ENCODE results near the gene PRAMEF10. TPM values are rescaled to one million over a fixed set of nuclear protein-coding genes. Genes with fewer than 3 reads are reported as not detected.
"Not testable (repeated sequence)": the region's sequence is repeated elsewhere in the genome, so short reads cannot be mapped to it uniquely, and the experiment has no call there.

Gene PRAMEF10, protein sequence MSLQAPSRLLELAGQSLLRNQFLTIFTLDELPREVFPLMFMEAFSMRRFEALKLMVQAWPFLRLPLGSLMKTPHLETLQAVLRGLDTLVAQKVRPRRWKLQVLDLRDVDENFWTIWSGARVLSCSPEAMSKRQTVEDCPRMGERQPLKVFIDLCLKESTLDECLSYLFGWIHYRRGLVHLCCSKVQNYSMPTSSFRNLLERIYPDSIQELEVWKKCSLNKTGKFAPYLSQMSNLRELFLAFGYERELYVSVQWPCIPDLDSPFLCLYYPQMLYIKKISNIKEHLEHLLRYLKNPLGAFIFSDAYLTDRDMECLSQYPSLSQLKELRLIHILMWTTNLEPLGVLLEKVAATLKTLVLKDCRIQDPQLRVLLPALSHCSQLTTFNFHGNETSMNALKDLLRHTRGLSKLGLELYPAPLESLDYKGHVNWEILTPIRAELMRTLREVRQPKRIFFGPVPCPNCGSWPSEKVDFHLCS
- polyA plus RNA-seq (2013, experiment 1 of 2; ENCODE audit: insufficient read length): not detected
- polyA plus RNA-seq (2013, experiment 2 of 2; ENCODE audit: insufficient read length): not detected

DNA sequence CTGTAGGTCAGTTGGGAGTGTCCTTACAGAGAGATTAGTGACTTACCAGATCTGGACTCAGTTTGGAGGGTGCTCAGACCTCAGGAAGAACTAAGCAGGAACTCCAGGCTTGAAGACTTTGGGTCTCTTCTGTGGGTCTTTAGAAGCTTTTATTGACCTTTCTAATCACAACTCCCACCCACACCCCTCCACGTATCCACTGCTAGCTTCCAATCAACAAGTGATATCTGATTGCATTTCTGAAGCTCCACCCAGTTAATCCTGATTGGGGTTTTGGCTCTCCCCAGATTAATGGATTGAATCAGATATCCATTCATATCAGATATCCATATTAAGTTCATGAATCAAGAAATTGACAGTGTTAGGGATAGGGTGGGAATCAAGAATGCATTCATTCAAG is at the start of gene PRAMEF10:
TSS of gene PRAMEF10 (minus strand) at position 101 of the 400 bp plus-strand sequence. CDS start 2,423 bp downstream, outside the sequence.
- DNase-seq: not testable (repeated sequence)

DNA sequence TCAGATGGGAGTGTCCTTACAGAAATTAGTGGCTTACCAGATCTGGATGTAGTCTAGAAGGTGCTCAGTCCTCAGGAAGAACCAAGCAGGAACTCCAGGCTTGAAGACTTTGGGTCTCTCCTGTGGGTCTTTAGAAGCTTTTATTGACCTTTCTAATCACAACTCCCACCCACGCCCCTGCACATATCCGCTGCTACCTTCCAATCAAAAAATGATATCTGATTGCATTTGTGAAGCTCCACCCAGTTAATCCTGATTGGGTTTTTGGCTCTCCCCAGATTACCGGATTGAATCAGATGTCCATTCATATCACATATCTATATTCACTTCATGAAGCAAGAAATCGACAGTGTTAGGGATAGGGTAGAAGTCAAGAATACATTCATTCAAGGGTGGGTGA is 49.4 kb upstream of the PRAMEF10 start, which contains the start of gene PRAMEF6:
TSS of gene PRAMEF6 (minus strand) at position 101 of the 400 bp plus-strand sequence. CDS start 5,062 bp downstream, outside the sequence.
- not testable (repeated sequence) for DNase-seq

DNA sequence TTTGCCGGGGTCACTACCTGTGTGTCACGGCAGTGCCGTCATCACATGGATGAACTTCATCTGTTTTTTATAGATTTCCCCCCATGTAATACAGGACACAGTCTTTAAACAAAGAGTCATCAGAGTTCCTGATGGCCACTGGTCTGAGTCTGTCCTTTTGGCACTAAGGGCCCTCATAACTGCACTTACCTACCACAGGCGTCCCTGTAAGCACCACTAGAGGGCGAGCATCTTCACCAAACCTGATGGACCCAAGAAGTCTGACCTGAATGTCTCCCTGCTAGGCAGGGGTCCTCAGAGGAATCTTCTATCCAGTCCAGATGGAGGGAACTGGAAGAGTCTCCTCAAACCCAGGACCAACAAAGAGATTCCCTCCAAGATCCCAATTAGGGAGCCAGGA is 26.3 kb upstream of the PRAMEF10 start:
- not testable (repeated sequence) for DNase-seq

DNA sequence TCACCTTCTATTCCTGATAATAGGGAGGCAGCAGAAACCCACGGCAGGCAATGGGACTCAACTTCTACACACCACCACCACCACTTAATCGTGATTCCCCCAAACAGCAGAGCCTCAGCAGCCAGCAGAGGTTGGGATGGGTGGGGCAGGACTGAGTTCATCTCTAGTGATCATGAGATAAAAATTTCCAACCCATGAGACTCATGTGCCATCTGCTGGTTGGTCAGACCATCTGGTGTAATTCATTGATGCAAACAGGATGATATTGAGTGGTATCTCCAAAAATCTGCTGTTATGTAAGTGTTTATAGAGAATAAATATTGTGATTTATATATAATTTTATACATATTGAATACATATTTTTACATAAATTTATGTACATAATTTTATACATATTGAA is 23.7 kb upstream of the PRAMEF10 start:
- DNase-seq: not testable (repeated sequence)

DNA sequence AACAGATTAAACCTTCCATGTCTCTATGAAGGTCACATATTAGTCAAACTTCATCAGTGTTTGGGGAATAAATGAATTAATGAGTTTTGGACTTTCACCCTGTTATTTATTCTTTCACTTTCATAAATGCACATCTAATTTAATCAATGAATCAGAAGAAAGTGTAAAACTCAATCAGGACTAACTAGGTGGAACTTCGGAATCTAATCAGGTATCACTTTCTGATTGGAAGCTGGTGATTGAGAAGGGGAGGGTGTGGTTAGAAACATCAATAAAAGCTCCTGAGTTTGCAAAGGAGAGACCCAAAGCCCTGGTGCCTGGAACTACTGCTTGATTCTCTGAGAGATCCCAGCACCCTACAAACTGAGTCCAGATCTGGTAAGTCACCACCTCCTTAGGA is 18.2 kb upstream of the PRAMEF10 start, which contains the start of gene PRAMEF7:
TSS of gene PRAMEF7 (plus strand) at position 301 of the 400 bp plus-strand sequence. CDS start 1,083 bp downstream, outside the sequence.
- DNase-seq: not testable (repeated sequence)

DNA sequence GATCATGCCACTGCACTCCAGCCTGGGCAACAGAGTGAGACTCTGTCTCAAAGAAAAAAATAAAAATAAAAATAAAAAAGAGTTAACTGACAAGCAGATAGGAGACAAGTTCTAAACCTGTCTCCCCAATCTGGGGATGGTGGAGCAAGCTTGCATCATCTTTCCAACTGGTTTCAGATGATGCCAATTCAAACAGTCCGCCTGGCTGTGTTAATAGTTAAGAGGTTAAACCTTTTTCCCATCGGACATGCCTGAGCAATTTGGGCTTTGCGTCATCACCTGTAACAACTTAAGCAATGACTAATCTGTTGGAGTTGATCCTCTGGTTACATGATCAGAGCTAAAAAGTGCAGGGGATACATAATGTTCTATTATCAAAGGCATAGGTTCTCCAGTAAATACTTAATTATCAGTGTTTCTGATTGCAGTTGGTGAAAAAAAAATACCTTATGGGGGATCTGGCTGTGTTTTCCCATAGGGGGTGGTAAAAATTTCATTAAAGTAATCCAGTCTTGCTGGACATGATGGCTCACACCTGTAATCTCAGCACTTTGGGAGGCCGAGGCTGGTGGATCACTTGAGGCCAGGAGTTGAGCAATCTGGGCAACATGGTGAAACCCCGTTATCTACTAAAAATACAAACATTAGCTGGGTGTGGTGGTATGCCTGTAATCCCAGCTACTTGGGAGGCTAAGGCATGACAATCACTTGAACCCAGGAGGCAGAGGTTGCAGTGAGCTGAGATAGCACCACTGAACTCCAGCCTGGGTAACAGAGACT is 5.9 kb upstream of the PRAMEF10 start:
- DNase-seq: not testable (repeated sequence)

DNA sequence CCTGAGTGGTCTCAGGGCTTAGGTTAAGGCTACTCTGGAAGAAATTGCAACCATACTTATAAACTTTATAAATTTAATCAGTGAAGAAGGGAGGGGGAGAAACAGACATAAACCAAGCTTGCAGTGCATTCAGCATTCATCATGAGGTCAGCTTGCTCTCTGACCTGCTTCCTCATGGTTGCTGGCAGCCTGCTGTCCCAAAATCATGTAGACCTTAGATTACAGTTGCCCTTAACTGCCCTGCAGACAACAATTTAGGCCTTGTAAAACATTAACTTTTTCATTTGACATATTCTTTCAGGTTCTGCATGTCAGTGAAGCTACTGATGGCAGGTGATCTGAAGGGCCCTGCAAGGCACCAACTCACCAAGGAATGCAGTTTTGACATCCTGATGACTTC is 1.1 kb upstream of the PRAMEF10 start:
- not testable (repeated sequence) for DNase-seq

DNA sequence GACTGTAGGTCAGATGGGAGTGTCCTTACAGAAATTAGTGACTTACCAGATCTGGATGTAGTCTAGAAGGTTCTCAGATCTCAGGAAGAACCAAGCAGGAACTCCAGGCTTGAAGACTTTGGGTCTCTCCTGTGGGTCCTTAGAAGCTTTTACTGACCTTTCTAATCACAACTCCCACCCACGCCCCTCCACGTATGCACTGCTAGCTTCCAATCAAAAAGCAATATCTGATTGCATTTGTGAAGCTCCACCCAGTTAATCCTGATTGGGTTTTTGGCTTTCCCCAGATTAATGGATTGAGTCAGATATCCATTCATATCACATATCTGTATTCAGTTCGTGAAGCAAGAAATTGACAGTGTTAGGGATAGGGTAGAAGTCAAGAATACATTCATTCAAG is 12.0 kb downstream of the PRAMEF10 start, which contains the start of gene PRAMEF4:
TSS of gene PRAMEF4 (minus strand) at position 101 of the 400 bp plus-strand sequence. CDS start 2,807 bp downstream, outside the sequence.
- not testable (repeated sequence) for DNase-seq

DNA sequence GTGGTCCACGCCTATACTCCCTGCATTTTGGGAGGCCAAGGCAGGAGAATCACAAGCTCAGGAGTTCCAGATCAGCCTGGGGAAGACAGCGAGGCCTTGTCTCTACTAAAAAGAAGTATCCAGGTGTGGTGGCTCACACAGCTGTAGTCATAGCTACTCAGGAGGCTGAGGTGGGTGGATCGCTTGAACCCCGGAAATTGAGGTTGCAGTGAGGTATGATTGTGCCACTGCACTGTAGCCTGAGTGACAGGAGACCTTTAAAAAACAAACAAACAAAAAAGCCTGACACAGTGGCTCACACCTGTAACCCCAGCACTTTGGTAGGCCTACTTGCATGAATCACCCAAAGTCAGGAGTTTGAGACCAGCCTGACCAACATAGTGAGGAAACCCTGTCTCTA is 19.6 kb downstream of the PRAMEF10 start:
- DNase-seq: not testable (repeated sequence)

DNA sequence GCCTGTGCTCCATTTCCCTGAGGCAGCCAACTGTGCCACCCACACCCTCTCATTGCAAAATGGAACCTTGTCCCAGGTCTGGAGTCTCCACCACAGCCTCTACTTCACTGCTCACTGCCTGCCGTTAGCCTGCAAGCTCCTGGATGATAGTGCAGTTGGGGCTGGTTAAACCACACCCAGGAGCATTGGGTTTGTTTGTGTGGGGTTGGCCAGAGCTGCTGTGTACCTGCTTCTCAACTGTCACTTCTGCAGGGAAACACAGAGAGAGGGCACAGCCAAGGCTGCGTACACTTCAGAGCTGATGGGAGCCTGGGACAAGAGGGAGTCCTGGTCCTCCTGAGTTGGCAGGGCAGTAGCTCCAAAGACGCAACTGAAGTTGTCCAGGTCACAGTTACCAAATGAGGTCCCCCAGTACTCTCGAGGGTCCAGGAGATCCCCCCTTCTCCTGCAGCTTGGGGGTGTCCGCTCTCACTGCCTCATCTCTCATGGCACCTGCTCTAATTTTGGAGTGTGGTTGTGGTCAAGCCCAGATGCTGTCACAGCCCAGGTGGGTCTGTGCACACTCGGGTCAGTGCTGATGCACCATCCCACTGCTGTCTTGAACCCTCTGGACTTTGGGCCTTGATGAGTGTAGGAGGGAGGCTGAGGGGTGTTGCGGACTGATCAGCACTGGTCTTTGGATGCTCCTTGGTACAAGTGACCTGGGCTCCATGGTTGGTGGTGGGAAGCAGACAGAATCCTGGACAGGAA is 34.8 kb downstream of the PRAMEF10 start:
- not testable (repeated sequence) for DNase-seq

DNA sequence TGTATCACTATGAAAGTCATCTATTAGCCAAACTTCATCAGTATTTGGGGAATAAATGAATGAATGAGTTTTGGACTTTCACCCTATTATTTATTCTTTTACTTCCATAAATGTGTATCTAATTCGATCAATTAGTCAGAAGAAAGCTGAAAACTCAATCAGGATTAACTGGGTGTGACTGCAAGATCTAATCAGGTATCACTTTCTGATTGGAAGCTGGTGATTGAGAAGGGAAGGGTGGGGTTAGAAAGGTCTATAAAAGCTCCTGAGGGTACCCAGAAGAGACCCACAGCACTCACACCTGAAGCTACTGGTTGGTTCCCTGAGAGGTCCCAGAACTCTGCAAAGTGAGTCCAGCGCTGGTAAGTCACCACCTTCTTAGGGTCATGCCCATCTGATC is 41.3 kb downstream of the PRAMEF10 start, which contains the start of gene PRAMEF2:
TSS of gene PRAMEF2 (plus strand) at position 301 of the 400 bp plus-strand sequence. CDS start 1,924 bp downstream, outside the sequence.
- DNase-seq: not testable (repeated sequence)

DNA sequence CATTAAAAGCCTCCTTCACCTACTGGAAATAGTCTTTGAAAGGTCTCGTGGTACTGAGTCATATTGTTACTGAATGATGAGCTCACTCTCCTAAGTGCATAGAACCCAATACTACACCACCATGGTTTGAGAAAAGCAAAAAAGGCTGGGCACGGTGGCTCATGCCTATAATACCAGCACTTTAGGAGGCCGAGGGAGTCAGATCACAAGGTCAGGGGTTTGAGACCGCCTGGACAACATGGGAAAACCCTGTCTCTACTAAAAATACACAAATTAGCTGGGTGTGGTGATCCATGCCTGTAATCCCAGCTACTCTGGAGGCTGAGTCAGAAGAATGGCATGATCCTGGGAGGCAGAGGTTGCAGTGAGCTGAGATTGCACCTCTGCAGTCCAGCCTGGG is 46.3 kb downstream of the PRAMEF10 start:
- no peak for DNase-seq

DNA sequence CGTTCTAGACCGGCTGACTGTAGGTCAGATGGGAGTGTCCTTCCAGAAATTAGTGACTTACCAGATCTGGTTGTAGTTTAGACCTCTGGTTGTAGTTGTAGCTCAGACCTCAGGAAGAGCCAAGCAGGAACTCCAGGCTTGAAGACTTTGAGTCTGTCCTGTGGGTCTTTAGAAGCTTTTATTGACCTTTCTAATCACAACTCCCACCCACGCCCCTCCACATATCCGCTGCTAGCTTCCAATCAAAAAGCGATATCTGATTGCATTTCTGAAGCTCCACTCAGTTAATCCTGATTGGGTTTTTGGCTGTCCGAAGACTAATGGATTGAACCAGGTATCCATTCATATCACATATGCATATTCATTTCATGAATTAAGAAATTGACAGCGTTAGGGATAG is 49.5 kb downstream of the PRAMEF10 start, which contains the start of gene HNRNPCL1:
TSS of gene HNRNPCL1 (minus strand) at position 101 of the 400 bp plus-strand sequence. CDS start 431 bp downstream, outside the sequence.
- DNase-seq: not testable (repeated sequence)
